Endothelial cell of umbilical vein (primary cell): ENCODE results near the gene AIF1. TPM values are rescaled to one million over a fixed set of nuclear protein-coding genes. Genes with fewer than 3 reads are reported as not detected.

ENCODE experiments used
- BruUV-seq: library from RNA; stranded (reverse); fragments of 400-500 nt; replicated peaks from 2 replicates; lab custom pipeline; 2021; lab: Mats Ljungman, UMichigan
- CTCF ChIA-PET: fragments of 300-600, 350-600 bp; sonication (Branson Sonifier 250); formaldehyde crosslinking; loops from one replicate; lab custom pipeline; 2021; ENCODE audit warnings: antibody characterized with exemption, inconsistent platforms; lab: Charles Lee
- POLR2A ChIA-PET: fragments of 300-600, 350-600 bp; sonication (Branson Sonifier 250); formaldehyde crosslinking; loops from one replicate; lab custom pipeline; 2021; ENCODE audit warnings: antibody characterized with exemption, inconsistent platforms; lab: Charles Lee
- DNase-seq: peaks from one replicate; pipeline ENCODE4 v3.0.0-alpha.2; 2011; ENCODE audit warnings: low read depth, low spot score
- FAIRE-seq: peaks from 2 replicates; lab custom pipeline; 2011; peaks lifted over from hg19 to GRCh38; lab: Jason Lieb, UNC
- H2AFZ ChIP-seq: 2 replicates; pipeline ENCODE4 v1.6.0; 2012; ENCODE audit warnings: low read depth, low read length, control low read depth, inconsistent platforms
- H3K27ac ChIP-seq: 2 replicates; pipeline ENCODE4 v1.5.1; 2011; ENCODE audit warnings: low read depth, mild to moderate bottlenecking, control low read depth, low read length, moderate library complexity; ENCODE audit not compliant: insufficient read depth
- H3K27me3 ChIP-seq, 2 experiments: 2 replicates each; pipeline versions ENCODE4 v1.6.0 to v1.6.1; 2011; ENCODE audit warnings: low read length in 2 of 2, mixed read lengths in 1 of 2; ENCODE audit not compliant: control insufficient read depth in 2 of 2, insufficient read depth in 2 of 2
- H3K36me3 ChIP-seq, 2 experiments: 2 replicates in 1 of 2; 3 replicates in 1 of 2; pipeline ENCODE4 v1.5.1; 2011; ENCODE audit warnings: low read length in 2 of 2, mild to moderate bottlenecking in 1 of 2, moderate library complexity in 1 of 2; ENCODE audit not compliant: control insufficient read depth in 2 of 2, insufficient read depth in 2 of 2; ENCODE audit errors: extremely low read depth in 1 of 2
- H3K4me1 ChIP-seq: 3 replicates; pipeline ENCODE4 v1.5.1; 2011; ENCODE audit warnings: mild to moderate bottlenecking, low read length; ENCODE audit not compliant: control insufficient read depth, insufficient read depth; ENCODE audit errors: extremely low read depth
- H3K4me2 ChIP-seq: 2 replicates; pipeline ENCODE4 v1.6.1; 2011; ENCODE audit warnings: low read length, control low read depth, mixed read lengths; ENCODE audit not compliant: insufficient read depth
- H3K4me3 ChIP-seq, 3 experiments: fragments of 200-600 bp in 1 of 3; sonication (generic), shearing (Covaris generic) in 1 of 3; replicated peaks in 1 of 3; 2 replicates each; pipeline ENCODE4 v1.5.1; 2011 to 2016; ENCODE audit warnings: control low read depth in 3 of 3, low read length in 3 of 3, mild to moderate bottlenecking in 2 of 3, inconsistent platforms in 1 of 3, low read depth in 1 of 3, moderate library complexity in 1 of 3; ENCODE audit not compliant: insufficient read depth in 1 of 3
- H3K79me2 ChIP-seq: 2 replicates; pipeline ENCODE4 v1.6.0; 2012; ENCODE audit warnings: low read length, inconsistent platforms; ENCODE audit not compliant: control insufficient read depth, insufficient read depth
- H3K9ac ChIP-seq: replicated peaks from 2 replicates; pipeline ENCODE3; 2011; ENCODE audit warnings: low read length, control low read depth; ENCODE audit not compliant: insufficient read depth; ENCODE audit errors: extremely low read depth
- H3K9me1 ChIP-seq: replicated peaks from 3 replicates; pipeline ENCODE4 v1.6.0; 2011; ENCODE audit warnings: mild to moderate bottlenecking, low read length; ENCODE audit not compliant: control insufficient read depth, insufficient read depth; ENCODE audit errors: extremely low read depth
- H3K9me3 ChIP-seq: replicated peaks from 2 replicates; pipeline ENCODE4 v1.5.1; 2012; ENCODE audit warnings: low read length, inconsistent platforms; ENCODE audit not compliant: control insufficient read depth, insufficient read depth
- H4K20me1 ChIP-seq: replicated peaks from 2 replicates; pipeline ENCODE3; 2011; ENCODE audit warnings: mild to moderate bottlenecking, low read length; ENCODE audit not compliant: control insufficient read depth, insufficient read depth; ENCODE audit errors: extremely low read depth
- EZH2 ChIP-seq: IDR thresholded peaks from 2 replicates; pipeline ENCODE4 v1.6.1; 2012; ENCODE audit warnings: borderline replicate concordance, low read depth, mild to moderate bottlenecking, moderate library complexity, low read length, inconsistent platforms; ENCODE audit not compliant: severe bottlenecking
- FOS ChIP-seq: IDR thresholded peaks from 2 replicates; pipeline ENCODE4 v1.6.1; 2011; ENCODE audit warnings: mild to moderate bottlenecking, low read length, moderate library complexity, borderline replicate concordance; ENCODE audit not compliant: insufficient read depth
- GATA2 ChIP-seq: IDR thresholded peaks from 2 replicates; pipeline ENCODE4 v1.7.0; 2011; ENCODE audit warnings: low read depth, mild to moderate bottlenecking, moderate library complexity, mixed read lengths, low read length; ENCODE audit not compliant: insufficient read length, insufficient read depth
- JUN ChIP-seq: IDR thresholded peaks from 2 replicates; pipeline ENCODE4 v1.6.1; 2011; ENCODE audit warnings: borderline replicate concordance, low read depth; ENCODE audit not compliant: insufficient read length, insufficient read depth
- MAX ChIP-seq: IDR thresholded peaks from 2 replicates; pipeline ENCODE4 v1.6.1; 2011; ENCODE audit not compliant: insufficient read depth, insufficient read length
- MYC ChIP-seq: IDR thresholded peaks from one replicate; pipeline ENCODE4 v1.6.1; 2011; ENCODE audit warnings: mild to moderate bottlenecking, low read depth, low read length
- POLR2A ChIP-seq: IDR thresholded peaks from 2 replicates; pipeline ENCODE4 v1.6.1; 2012; ENCODE audit warnings: low read depth, mild to moderate bottlenecking, control low read depth, low read length
- POLR2AphosphoS5 ChIP-seq: IDR thresholded peaks from 2 replicates; pipeline ENCODE4 v1.6.1; 2012; ENCODE audit warnings: low read depth, mild to moderate bottlenecking, control low read depth, low read length, moderate library complexity; ENCODE audit not compliant: insufficient read depth
- dilution Hi-C: fragments of 300-500 bp; cut with MboI; formaldehyde crosslinking; loops from one replicate; pipeline ENCODE4 v1.15.0; 2019; ENCODE audit warnings: low sequenced_read_pairs; ENCODE audit not compliant: extremely low pct_ligation_motif_present
- intact Hi-C: fragments of 100-400 bp; cut with micrococcal nuclease; formaldehyde crosslinking; loops from one replicate; pipeline ENCODE4 v1.10.0; 2022
- polyA plus RNA-seq, 4 experiments: library from polyadenylated mRNA; depleted of rRNA in 3 of 4; stranded (reverse) in 3 of 4; unstranded in 1 of 4; fragments of >200 nt; gene quantifications; 2 replicates each; pipeline versions ENCODE4 v1.2.1 to v1.2.3, GENCODE V29; 2011 to 2012; ENCODE audit warnings: missing spikeins in 1 of 4
- total RNA-seq: library from RNA; stranded (reverse); gene quantifications from 2 replicates; pipeline ENCODE4 v1.2.3, GENCODE V29; 2021
- TF ChIP-seq, protein P1 (sequence below), 2 donors: IDR thresholded peaks; 1 replicate in 1 of 2; 2 replicates in 1 of 2; pipeline ENCODE4 v1.5.1; 2011; ENCODE audit warnings: low read length in 2 of 2, mild to moderate bottlenecking in 2 of 2, moderate library complexity in 2 of 2, control low read depth in 1 of 2, inconsistent platforms in 1 of 2, low read depth in 1 of 2; ENCODE audit not compliant: insufficient read depth in 1 of 2; ENCODE audit errors: extremely low read depth in 1 of 2

The AIF1 gene
- total and polyA plus RNA-seq, 2 donors (not counting 3 experiments of a cell fraction or from before 2014, with no cell fraction given), result not detected

DNA sequence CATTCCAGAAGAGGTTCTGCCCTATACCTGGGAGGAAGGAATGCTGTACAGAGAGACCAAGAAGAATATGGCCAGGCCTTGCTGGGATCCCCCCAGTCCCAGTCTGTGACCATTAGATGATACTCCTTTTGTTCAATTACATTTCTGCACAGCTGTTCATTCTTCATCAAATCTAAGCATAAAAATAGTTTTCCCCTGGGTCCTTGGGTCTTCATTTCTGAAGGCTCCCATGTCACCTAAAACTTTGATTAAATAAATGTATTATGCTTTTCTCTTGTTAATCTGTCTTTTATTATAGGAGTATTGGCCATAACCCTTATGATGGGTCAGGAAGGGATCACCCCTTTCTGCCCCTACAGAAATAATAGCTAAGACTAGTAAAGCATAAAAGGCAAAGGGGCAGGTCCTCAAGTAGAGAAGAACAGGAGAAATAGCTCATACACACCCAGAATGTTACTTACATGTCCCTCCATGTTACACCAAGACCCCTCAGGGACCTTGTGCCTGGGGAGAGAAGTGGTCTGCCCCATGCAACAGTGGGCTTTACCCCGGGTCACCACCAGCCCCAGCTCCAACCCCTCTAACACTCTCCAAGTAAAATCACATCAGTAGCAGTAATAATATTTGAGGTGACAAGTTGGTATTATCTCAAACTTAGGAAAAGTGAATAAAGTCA is 45.0 kb upstream of the AIF1 start:
- POLR2A ChIA-PET, result no interaction called here
- intact Hi-C loops, result no loop called here
- Histone ChIP-seq H3K4me2 (no peak overlapping the region), H3K27ac (no peak overlapping the region), H3K9ac (no peak overlapping the region), H3K79me2 (no peaks in the 10 kb centered on the region), H3K27me3 (no peaks in the 10 kb centered on the region), H3K9me3 (no peaks in the 10 kb centered on the region), H3K9me1 (no peaks in the 10 kb centered on the region), H3K4me1 (no peaks in the 10 kb centered on the region), H4K20me1 (no peaks in the 10 kb centered on the region), H2AFZ (no peak overlapping the region), H3K36me3 (no peaks in the 10 kb centered on the region), H3K4me3 (no peak overlapping the region)
- no TSS peak for BruUV-seq
- dilution Hi-C loops, result no loop called here
- no peak for DNase-seq
- no peak for TF ChIP-seq POLR2AphosphoS5
- no peak for TF ChIP-seq FOS
- CTCF ChIA-PET, result interaction anchor here (1.4 to 31.0 kb wide), 3 partner anchors 10 to 19 kb away, joined by 3 to 1517 read pairs (median 28); partner anchors contain the start of genes LST1, LTB, NCR3 and TNF
- FAIRE-seq, result no peak

DNA sequence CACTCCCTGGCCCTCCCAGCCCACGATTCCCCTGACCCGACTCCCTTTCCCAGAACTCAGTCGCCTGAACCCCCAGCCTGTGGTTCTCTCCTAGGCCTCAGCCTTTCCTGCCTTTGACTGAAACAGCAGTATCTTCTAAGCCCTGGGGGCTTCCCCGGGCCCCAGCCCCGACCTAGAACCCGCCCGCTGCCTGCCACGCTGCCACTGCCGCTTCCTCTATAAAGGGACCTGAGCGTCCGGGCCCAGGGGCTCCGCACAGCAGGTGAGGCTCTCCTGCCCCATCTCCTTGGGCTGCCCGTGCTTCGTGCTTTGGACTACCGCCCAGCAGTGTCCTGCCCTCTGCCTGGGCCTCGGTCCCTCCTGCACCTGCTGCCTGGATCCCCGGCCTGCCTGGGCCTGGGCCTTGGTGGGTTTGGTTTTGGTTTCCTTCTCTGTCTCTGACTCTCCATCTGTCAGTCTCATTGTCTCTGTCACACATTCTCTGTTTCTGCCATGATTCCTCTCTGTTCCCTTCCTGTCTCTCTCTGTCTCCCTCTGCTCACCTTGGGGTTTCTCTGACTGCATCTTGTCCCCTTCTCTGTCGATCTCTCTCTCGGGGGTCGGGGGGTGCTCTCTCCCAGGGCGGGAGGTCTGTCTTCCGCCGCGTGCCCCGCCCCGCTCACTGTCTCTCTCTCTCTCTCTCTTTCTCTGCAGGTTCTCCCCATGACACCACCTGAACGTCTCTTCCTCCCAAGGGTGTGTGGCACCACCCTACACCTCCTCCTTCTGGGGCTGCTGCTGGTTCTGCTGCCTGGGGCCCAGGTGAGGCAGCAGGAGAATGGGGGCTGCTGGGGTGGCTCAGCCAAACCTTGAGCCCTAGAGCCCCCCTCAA is 42.8 kb upstream of the AIF1 start, which contains the start of gene LTA:
Gene LTA (plus strand): TSS at position 249 of the 871 bp plus-strand sequence. CDS start 454 bp downstream, at position 703.
- H3K9ac ChIP-seq, result no peak within 1 kb of the TSS
- H3K27me3 ChIP-seq, result no peaks in the 10 kb centered on the region
- no peaks in the 10 kb centered on the region for H3K9me3 ChIP-seq
- no peak within 1 kb of the TSS for H3K27ac ChIP-seq
- no peak within 1 kb of the TSS for H3K4me3 ChIP-seq
- POLR2A ChIA-PET, result no interaction called here
- no peak for FAIRE-seq
- H3K4me2 ChIP-seq, result no peak within 1 kb of the TSS
- H3K79me2 ChIP-seq, result no peaks in the 10 kb centered on the region
- dilution Hi-C loops (no loop called here), intact Hi-C loops (no loop called here)
- no peaks in the 10 kb centered on the region for H3K9me1 ChIP-seq
- DNase-seq, result no peak
- no peak for TF ChIP-seq POLR2AphosphoS5
- TF ChIP-seq FOS, result no peak
- no peak for TF ChIP-seq JUN
- no peak for TF ChIP-seq MYC
- no peak for TF ChIP-seq EZH2
- TF ChIP-seq POLR2A, result no peak
- TF ChIP-seq, protein P1, sequence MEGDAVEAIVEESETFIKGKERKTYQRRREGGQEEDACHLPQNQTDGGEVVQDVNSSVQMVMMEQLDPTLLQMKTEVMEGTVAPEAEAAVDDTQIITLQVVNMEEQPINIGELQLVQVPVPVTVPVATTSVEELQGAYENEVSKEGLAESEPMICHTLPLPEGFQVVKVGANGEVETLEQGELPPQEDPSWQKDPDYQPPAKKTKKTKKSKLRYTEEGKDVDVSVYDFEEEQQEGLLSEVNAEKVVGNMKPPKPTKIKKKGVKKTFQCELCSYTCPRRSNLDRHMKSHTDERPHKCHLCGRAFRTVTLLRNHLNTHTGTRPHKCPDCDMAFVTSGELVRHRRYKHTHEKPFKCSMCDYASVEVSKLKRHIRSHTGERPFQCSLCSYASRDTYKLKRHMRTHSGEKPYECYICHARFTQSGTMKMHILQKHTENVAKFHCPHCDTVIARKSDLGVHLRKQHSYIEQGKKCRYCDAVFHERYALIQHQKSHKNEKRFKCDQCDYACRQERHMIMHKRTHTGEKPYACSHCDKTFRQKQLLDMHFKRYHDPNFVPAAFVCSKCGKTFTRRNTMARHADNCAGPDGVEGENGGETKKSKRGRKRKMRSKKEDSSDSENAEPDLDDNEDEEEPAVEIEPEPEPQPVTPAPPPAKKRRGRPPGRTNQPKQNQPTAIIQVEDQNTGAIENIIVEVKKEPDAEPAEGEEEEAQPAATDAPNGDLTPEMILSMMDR (IDR thresholded peaks at IDR 0.05; ENCODE audit: extremely low read depth in 1 of 2, insufficient read depth in 1 of 2, low read depth in 1 of 2, low read length in 2 of 2), result no peak
- no peak for TF ChIP-seq MAX
- no peak for TF ChIP-seq GATA2
- H3K4me1 ChIP-seq, result no peaks in the 10 kb centered on the region
- no peak within 1 kb of the TSS for H2AFZ ChIP-seq
- H3K36me3 ChIP-seq, result no peaks in the 10 kb centered on the region
- BruUV-seq, result no TSS peak
- CTCF ChIA-PET, result interaction anchor here (17.0 to 32.6 kb wide), 2 partner anchors 16 to 23 kb away, joined by 286 to 1517 read pairs; partner anchors contain the start of genes ATP6V1G2, DDX39B, NCR3 and NFKBIL1
- H4K20me1 ChIP-seq, result no peaks in the 10 kb centered on the region
